IPS-18c (cell line): ENCODE measurements around the gene C1orf198.

Experiments
- H3K4me3 ChIP-seq: 2 replicates; pipeline ENCODE4 v1.7.0; 2013; ENCODE audit warnings: low read depth, mild to moderate bottlenecking, low read length, moderate library complexity; ENCODE audit not compliant: insufficient read depth
- H3K9me3 ChIP-seq: one replicate; pipeline ENCODE4 v1.6.1; 2013; ENCODE audit warnings: mild to moderate bottlenecking, low read length, moderate library complexity; ENCODE audit not compliant: control insufficient read depth, insufficient read depth

C1orf198 gene

GRCh38 chr1:230896779-230897178, 28.5 kb upstream of the C1orf198 start:
- H3K9me3 ChIP-seq, result no peaks in the 10 kb centered on the region
- no peak overlapping the region for H3K4me3 ChIP-seq

- no peaks in the 10 kb centered on the region for H3K9me3 ChIP-seq
- no peak overlapping the region for H3K4me3 ChIP-seq
Observed at GRCh38 chr1:230895452-230895851, 27.1 kb upstream of the C1orf198 start.

- no peak overlapping the region for H3K4me3 ChIP-seq
- H3K9me3 ChIP-seq, result no peaks in the 10 kb centered on the region
Observed at GRCh38 chr1:230894664-230895063, 26.3 kb upstream of the C1orf198 start.

GRCh38 chr1:230894032-230894431, 25.7 kb upstream of the C1orf198 start:
- no peak overlapping the region for H3K4me3 ChIP-seq
- no peaks in the 10 kb centered on the region for H3K9me3 ChIP-seq

GRCh38 chr1:230892018-230892491, 23.7 kb upstream of the C1orf198 start:
- H3K9me3 ChIP-seq, result no peaks in the 10 kb centered on the region
- H3K4me3 ChIP-seq, result no peak overlapping the region

- H3K4me3 ChIP-seq, result no peak overlapping the region
- H3K9me3 ChIP-seq, result no peaks in the 10 kb centered on the region
Observed at GRCh38 chr1:230891413-230891812, 23.1 kb upstream of the C1orf198 start.

GRCh38 chr1:230884646-230885045, 16.3 kb upstream of the C1orf198 start:
- H3K9me3 ChIP-seq, result peaks cover 3% of the 10 kb centered on the region
- H3K4me3 ChIP-seq, result no peak overlapping the region

- no peak overlapping the region for H3K4me3 ChIP-seq
- H3K9me3 ChIP-seq, result peaks cover 3% of the 10 kb centered on the region
Observed at GRCh38 chr1:230883967-230884366, 15.6 kb upstream of the C1orf198 start.

GRCh38 chr1:230879778-230880177, 11.5 kb upstream of the C1orf198 start:
- Histone ChIP-seq H3K4me3 (no peak overlapping the region), H3K9me3 (peaks cover 3% of the 10 kb centered on the region)

GRCh38 chr1:230878591-230878990, 10.3 kb upstream of the C1orf198 start:
- Histone ChIP-seq H3K9me3 (peaks cover under 1% of the 10 kb centered on the region), H3K4me3 (no peak overlapping the region)

GRCh38 chr1:230877924-230878590, 9.7 kb upstream of the C1orf198 start:
- Histone ChIP-seq H3K9me3 (no peaks in the 10 kb centered on the region), H3K4me3 (no peak overlapping the region)

GRCh38 chr1:230877146-230877923, 9.0 kb upstream of the C1orf198 start:
- Histone ChIP-seq H3K9me3 (no peaks in the 10 kb centered on the region), H3K4me3 (no peak overlapping the region)

- Histone ChIP-seq H3K9me3 (peaks cover 2% of the 10 kb centered on the region), H3K4me3 (no peak overlapping the region)
Observed at GRCh38 chr1:230876660-230877059, 8.3 kb upstream of the C1orf198 start.

- Histone ChIP-seq H3K9me3 (peaks cover 2% of the 10 kb centered on the region), H3K4me3 (no peak overlapping the region)
Observed at GRCh38 chr1:230875370-230875769, 7.0 kb upstream of the C1orf198 start.

- H3K4me3 ChIP-seq, result no peak overlapping the region
- H3K9me3 ChIP-seq, result peaks cover 4% of the 10 kb centered on the region
Observed at GRCh38 chr1:230870916-230871315, 2.6 kb upstream of the C1orf198 start.

- H3K4me3 ChIP-seq, result peak overlapping the region; percentile 53
- H3K9me3 ChIP-seq, result peaks cover 4% of the 10 kb centered on the region
Observed at GRCh38 chr1:230869500-230869899, 1.2 kb upstream of the C1orf198 start.

- H3K9me3 ChIP-seq, result peaks cover 4% of the 10 kb centered on the region
- H3K4me3 ChIP-seq, result peak overlapping the region; percentile 53
Observed at GRCh38 chr1:230868736-230869385, 540 bp upstream of the C1orf198 start.
